Uterus (tissue), 2 donors: ENCODE measurements around the gene LRP3.

Experiments used
- CTCF ChIP-seq, 4 experiments: fragments of 200-600 bp in 2 of 4; fragments of 450-650 bp in 2 of 4; sonication (generic) in 2 of 4; IDR thresholded peaks; one replicate each; pipeline ENCODE4 v1.5.1; 2016 to 2019; ENCODE audit warnings: antibody characterized with exemption in 4 of 4, mild to moderate bottlenecking in 2 of 4, moderate library complexity in 1 of 4
- POLR2A ChIP-seq, 2 donors: fragments of 450-650 bp; IDR thresholded peaks; one replicate each; pipeline ENCODE4 v1.6.1; 2016; ENCODE audit warnings: antibody characterized with exemption in 2 of 2, mild to moderate bottlenecking in 1 of 2, moderate library complexity in 1 of 2

GRCh38 chr19:33231511-33231910 lies 37.4 kb downstream of the LRP3 start:
- TF ChIP-seq CTCF (IDR thresholded peaks at IDR 0.05) (no peak), POLR2A (IDR thresholded peaks at IDR 0.05) (no peak)
